Activated T-helper 9 cell treated with anti-CD3 and anti-CD28 coated beads, Interleukin-2, amount 50 U/mL, for 16 hours (primary cell): Measurements from ENCODE around the gene ATF7IP2.
A peak's percentile ranks its signal among the peaks of the same experiment; 100 is the strongest.
"Not testable (repeated sequence)": the region's sequence is repeated elsewhere in the genome, so short reads cannot be mapped to it uniquely, and the experiment has no call there.

Source experiments
- DNase-seq: peaks from one replicate; pipeline ENCODE4 v3.0.0-alpha.2; 2020; ENCODE audit warnings: low read depth

Gene ATF7IP2, protein sequence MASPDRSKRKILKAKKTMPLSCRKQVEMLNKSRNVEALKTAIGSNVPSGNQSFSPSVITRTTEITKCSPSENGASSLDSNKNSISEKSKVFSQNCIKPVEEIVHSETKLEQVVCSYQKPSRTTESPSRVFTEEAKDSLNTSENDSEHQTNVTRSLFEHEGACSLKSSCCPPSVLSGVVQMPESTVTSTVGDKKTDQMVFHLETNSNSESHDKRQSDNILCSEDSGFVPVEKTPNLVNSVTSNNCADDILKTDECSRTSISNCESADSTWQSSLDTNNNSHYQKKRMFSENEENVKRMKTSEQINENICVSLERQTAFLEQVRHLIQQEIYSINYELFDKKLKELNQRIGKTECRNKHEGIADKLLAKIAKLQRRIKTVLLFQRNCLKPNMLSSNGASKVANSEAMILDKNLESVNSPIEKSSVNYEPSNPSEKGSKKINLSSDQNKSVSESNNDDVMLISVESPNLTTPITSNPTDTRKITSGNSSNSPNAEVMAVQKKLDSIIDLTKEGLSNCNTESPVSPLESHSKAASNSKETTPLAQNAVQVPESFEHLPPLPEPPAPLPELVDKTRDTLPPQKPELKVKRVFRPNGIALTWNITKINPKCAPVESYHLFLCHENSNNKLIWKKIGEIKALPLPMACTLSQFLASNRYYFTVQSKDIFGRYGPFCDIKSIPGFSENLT

DNA sequence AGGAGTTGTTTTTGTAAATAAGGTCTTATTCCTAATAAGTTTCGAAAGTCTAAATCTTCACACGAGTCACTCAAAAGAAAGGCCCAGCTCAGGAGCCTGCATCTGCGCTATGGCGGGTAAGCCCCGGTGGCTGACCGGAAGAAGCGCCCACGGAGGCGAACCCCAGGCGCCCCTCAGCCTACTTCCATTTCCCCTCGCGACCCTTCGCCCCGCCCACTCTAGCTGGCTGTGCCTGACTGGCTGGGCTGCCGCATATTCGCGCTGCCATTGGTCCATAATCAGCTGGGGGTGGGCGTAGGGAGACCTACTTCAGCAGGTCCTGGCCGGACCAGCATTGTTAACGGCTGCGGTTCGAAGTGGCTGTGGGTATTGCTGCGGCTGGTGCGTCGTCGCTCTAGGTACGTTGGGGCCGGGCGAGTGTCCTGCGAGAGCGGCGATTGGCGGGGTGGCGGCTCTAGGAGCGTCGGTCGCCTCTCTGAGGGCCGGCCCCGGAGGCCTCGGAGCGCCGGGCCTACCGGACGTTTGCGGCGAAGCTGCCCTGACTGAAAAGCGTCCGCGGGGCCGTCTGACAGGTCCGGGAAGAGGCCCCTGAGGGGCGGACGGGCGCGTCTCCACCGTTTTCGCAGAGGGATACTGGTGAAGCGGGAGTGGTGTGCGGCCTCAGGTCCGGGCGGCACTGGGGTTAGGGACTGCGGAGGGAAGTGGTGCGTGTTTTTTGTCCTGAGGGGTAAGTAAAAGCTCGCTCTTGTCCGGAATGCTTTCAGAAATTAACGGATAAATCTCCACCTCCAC, at the start of gene ATF7IP2:
Gene ATF7IP2 (plus strand): TSS at position 337 of the 792 bp plus-strand sequence. CDS start 44,560 bp downstream, outside the sequence.
- DNase-seq = peak; percentile 81

DNA sequence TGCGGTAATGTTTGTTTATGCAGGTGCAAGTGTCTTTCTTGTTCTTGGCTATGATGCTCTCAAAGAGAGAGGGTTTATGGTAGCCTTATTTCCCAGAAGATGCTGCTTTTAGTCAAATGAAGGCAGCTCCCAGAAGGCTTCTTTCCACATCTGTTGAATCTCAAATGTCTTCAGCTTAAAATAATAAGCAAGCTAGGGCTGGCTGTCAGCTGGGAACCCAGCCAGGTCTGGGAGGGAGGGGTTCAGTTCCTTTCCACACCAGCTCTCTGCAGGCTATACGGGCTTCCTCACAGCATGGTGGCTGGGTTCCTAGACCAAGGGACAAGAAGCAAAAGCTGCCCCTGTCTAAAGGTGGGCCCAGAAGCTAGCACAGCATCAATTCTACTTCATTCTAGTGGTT, 47.4 kb upstream of the ATF7IP2 start:
- no peak for DNase-seq

DNA sequence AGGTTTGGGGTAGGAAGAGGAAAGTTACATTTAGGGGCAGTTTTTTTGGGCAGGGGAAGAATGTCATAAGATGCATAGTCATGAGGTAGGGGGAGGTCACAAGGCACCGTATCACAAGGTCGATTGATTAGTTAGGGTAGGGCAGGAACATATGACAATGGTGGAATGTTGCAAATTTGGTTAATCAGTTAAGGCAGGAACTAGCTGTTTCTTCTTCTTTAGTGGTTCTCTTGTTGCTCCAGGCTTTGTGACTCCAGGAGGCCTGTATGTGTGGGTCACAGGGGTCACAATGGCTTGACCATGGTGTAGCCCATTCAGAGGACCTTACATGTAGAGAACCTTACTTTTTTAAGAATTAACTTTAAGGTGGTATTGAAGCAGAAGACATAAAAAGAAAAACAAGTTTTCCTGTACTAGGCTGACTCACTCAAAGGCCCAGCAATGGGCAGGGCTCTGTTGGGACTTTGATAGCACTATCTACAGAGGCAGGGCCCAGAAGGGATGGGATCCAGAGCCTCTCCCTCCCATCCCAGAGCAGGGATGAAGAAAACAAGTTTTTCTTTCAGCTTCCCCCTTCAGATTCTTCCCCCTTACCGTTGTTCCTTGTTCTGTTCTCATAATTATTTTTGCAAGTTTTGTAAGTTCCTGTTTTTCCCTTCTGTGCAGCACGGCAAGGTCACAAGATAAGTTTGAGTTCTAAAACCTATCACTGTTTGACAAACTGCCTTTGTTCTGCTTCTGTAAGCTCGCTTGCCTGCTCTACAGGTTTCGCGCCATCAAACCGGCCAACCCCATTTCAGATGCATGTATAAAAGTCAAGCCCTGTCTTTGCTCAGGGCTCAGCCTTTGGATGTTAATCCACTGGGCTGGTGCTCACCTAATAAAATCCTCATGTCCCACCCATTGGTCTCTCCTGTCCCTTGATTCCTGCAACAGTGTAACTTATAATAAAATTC, 45.8 kb upstream of the ATF7IP2 start:
- no peak for DNase-seq

DNA sequence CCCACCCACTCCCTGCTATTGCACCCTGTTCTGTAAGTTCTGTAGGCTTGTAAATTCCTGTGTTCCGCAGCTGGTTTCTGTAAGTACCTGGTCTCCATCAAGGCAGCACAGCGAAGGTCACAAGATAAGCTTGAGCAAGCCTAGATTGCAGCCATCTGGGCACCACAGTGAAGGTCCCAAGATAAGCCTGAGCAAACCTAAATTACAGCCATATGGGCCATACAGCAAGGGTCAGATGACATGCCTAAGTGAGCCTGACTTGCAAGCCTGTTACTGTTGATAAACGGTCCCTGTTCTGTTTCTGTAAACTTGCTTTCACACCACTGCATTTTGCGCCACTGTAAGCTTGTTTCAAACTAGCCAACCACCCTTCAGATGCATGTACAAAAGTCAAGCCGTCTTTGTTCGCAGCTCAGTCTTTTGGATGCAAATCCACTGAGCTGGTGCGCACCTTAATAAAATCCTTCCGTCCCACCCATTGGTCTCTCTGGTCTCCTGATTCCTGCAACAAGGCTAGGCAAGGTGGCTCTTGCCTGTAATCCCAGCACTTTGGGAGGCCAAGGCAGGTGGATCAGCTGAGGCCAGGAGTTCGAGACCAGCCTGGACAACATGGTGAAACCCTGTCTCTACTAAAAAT, 42.6 kb upstream of the ATF7IP2 start:
- DNase-seq = no peak

DNA sequence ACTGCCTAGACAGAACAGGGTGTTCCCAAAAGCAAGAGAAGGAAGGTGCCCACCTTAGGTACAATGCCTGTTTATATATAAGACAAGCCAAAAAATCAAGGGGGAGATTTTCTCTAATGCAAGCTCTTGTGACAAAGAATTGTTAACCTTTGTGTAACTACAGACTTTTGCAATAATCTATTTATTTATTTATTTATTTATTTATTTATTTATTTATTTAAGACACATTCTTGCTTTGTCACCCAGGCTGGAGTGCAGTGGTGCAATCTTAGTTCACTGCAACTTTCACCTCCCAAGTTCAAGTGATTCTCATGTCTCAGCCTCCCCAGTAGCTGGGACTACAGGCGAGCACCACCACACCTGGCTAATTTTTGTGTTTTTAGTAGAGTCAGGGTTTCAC, 41.2 kb upstream of the ATF7IP2 start:
- not testable (repeated sequence) for DNase-seq

DNA sequence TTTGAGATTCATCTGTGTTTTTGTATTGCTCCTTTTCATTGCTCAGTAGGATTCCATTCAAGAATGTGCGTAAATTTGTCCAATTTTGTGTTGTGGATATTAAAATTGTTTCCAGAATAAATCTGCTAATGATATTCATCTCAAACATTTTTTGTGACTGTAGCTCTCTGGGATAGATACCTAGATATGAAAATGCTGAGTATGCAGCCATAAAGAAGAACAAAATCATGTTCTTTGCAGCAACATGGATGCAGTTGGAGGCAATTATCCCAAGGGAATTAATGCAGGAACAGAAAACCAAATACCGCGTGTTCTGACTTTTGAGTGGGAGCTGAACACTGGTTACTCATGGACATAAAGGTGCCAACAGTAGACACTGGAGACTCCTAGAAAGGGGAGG, 40.2 kb upstream of the ATF7IP2 start:
- DNase-seq = no peak

DNA sequence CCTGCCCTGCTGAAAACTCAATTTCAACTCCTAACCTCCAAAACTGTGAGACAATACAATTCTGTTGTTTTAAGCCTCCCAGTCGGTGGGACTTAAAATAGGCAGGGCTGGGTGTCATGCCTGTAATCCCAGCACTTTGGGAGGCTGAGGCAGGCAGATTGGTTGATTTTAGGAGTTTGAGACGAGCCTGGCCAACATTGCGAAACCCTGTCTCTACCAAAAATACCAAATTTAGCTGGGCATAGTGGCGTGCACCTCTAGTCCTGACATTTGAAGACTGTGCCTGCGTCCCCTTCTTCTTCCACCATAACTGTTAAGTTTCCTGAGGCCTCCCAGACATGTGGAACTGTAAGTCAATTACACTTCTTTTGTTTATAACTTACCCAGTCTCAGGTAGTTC, 36.0 kb upstream of the ATF7IP2 start:
- no peak for DNase-seq

DNA sequence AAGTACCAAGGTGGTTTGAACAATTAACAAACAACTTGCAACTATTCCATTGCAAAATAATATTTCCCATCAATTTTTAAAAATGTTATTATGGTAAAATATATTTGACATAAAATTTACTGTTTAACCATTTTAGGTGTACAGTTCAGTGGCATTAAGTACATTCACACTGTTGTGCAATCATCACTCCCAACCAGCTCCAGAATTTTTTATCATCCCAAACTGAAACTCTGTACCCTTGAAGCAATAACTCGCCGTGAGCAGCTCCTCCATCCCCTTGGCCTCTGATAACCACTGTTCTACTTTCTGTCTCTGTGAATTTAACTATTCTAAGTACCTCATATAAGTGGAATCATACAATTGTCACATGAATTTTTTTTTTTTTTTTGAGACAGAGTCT, 33.6 kb upstream of the ATF7IP2 start:
- no peak for DNase-seq

DNA sequence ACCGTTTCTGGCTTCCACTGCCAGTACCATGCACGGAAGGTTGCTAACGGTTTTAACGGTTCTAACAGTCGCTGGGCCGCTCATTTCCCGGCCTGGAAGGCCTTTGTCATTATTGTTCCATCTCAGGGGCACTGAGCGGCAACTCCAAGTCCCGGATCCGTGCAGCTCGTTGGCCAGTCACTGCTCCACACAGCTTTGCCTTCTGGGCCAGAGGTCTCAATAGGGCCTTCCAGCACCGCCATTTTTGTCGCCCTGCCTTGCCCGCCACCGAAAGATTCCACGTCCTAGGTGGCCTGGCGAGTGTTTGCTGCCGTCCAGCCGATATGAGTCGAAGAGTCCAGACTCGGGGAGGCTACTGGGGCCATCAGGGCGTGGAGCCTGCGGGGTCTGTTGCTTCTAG, 30.3 kb upstream of the ATF7IP2 start:
- no peak for DNase-seq

DNA sequence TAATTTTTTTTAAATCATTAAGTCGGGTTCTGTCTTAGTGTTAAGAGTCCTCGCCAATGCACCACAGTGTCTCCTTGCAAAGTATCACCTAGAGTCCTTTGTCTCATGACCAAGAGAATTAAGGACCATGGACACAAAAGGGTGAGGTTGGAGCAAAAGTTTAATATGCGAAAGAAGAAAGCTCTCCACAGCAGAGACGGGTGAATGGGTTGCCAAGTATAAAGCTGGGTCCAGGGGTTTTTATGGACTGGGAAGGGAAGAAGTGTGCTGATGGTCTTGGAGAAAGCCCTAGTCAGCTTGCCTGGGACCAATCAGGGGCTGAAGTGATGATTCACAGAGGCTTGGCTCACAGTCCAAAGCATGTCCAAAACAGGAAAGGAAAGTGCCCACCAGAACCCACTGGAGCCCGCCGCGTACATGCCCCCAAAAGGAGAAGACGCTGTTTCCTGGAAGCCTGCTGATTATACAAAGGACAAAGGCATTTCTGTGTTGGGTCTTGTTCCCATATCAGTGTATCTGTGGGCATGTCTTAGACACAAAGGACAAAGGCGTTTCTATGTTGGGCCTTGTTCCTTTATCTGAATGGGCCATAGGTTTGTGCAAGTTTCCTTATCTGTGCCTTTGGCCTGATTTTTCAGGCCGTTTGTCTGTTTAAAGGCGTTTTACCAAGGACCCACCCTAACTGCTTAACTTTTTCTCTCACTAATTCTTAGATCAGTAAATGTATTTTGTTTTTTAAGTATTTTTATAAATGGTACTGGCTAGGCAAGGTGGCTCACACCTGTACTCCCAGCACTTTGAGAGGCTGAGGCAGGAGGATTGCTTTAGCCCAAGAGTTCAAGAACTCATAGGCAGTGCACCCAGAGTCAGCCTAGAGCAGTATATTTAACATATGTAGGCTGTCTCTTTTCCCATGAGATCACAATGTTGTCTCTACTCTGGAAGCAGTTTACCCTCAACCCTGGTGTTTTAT, 28.7 kb upstream of the ATF7IP2 start:
- DNase-seq = no peak

DNA sequence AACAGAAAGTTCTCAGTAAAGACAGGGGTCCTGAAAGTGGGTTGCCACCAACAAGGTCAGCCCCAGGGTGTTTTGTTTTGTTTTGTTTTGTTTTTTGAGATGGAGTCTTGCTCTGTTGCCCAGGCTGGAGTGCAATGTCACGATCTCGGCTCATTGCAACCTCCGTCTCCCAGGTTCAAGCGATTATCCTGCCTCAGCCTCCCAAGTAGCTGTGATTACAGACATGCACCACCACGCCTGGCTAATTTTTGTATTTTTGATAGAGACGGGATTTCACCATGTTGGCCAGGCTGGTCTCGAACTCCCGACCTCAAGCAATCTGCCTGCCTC, 24.1 kb upstream of the ATF7IP2 start:
- not testable (repeated sequence) for DNase-seq

DNA sequence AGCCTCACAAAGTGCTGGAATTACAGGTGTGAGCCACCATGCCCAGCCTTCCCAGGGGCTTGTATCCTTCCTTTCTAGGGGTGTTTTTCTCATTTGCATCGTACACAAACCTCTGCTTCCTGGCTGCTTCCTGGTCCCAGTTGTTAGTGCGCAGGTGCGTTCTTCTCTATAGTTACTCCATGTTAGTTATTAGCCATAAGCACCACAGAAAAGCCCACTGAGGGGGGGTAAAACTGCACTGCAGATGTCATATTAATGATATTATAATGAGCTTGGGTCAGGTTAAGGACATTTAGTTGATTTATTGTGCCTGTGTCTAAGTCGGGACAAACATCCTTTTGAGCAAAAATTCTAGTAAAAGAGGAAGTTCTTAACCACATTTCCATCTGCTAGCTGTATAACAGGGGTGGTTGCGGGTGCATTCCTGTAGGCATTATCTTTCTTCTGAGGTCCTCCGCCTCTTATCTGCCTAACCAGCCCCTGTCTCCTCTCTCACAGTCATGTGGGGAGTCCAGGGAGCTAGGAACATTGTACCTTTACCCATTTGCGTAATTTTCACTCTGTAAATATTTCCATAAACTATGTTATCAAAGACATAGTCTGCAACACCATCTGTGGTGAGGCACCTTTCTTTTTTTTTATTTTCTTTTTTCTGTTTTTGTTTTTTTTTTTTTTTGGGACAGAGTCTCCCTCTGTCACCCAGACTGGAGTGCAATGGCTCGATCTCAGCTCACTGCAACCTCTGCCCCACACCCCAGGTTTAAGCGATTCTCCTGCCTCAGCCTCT, 23.6 kb upstream of the ATF7IP2 start:
- no peak for DNase-seq

DNA sequence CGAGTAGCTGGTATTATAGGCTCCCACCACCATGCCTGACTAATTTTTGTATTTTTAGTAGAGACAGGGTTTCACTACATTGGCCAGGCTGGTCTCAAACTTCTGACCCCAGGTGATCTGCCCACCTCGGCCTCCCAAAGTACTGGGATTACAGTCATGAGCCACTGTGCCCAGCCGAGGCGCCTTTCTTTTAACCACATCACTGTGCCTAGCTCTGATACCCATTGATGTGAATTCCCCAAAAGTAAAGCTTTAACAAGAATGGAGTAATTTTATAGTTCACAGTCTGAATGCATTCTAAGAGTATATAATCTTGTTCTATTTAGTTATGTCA, 23.0 kb upstream of the ATF7IP2 start:
- DNase-seq = not testable (repeated sequence)

DNA sequence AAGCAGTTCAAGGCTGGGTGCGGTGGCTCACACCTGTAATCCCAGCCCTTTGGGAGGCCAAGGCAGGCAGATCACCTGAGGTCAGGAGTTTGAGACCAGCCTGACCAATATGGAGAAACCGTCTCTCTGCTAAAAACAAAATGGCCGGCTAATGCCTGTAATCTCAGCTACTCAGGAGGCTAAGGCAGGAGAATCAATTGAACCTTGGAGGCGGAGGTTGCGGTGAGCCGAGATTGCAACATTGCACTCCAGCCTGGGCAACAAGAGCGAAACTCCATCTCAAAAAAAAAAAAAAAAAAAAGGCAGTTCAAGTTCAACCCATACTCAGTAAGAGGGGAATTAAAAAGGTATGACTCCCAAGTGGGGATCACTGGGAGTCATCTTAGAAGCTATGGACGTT, 19.2 kb upstream of the ATF7IP2 start:
- not testable (repeated sequence) for DNase-seq

DNA sequence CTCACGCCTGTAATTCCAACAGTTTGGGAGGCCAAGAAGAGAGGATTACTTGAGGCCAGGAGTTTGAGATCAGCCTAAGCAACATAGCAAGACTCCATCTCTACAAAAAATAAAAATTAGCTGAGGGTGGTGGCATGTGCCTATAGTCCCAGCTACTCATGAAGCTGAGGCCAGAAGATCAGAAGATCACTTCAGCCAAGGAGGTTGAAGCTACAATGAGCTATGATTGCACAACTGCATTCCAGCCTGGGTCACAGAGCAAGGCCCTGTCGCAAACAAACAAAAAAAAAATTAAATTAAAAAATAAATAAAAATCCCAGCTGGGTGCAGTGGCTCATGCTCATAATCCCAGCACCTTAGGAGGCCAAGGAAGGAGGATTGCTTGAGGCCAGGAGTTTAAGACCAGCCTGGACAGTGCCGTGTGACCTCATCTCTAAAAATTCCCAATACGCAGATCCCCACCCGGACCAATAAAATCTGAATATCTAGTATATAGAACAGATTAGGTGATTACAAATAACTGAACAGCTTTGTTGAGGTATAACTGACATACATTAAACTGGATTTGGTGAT, 18.2 kb upstream of the ATF7IP2 start:
- DNase-seq = no peak

DNA sequence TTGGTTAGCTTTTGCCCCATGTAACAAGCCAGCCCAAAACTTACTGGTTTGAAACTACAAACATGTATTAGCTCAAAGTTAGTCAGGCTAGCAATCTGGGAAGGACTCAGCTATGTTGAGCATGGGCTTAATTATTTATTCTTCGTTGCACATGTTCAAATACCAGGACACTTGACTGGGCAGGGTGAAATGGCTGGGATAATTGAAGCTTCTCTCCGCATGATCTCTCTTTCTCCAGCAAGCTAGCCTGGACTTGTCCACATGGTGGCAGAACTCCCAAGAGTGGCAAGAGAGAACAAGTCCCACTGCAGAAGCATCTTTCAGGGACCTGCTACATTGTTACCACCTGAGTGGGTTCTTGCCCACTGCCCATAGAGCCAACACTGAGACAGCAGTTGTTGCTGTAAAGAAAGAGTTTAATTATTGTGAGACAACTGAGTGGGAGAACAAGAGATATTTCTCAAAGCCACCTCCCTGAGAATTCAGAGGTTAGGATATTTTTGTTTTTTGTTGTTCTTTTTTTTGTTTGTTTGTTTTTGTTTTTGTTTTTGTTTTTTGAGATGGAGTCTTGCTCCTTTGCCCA, 16.8 kb upstream of the ATF7IP2 start:
- no peak for DNase-seq

DNA sequence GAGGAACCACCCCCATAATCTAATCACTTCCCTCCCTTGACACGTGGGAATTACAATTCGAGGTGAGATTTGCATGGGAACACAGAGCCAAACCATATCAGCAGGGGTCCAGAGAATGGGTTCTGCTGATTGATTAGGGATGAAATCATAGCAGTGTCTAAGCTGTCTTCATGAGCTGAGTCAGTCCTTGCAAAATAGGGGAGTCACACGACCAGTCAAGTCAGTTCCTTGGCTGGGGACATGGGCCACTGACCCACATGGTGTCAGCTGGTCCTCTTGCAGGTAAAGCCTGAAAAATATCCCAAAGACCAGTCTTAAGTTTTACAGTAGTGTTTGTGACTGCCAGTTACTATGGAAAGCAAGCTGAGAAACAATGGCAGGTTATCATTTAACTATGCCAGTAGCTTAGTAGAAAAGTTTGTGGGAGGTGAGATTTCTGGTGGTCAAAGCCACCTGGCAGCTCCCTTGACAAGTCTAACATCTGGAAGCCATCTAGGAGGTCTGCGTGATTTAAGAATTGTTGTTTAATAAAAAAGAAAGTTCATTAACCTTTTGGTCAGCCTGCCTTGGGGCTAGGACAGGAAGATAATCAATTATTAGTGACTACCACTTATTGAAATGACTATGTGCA, 15.7 kb upstream of the ATF7IP2 start:
- no peak for DNase-seq

DNA sequence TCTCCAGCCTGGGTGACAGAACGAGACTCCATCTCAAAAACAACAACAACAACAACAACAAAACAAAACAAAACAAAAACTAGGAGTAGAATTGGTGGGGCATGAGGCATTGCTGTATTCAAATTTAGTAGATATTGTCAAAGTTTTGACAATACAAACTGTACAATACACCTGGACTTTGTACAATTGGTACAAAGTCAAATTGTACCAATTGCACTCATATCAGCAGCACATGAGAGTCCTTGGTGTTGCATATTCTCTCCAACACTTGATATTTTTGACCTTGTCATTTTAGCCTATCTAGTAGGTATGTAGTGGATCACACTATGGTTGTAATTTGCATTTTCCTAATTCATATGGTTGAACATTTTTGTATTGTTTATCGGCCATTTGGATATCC, 14.3 kb upstream of the ATF7IP2 start:
- no peak for DNase-seq
